Measurements from ENCODE around the gene LYRM1.
A peak's percentile ranks its signal among the peaks of the same experiment; 100 is the strongest.

LYRM1 gene, protein sequence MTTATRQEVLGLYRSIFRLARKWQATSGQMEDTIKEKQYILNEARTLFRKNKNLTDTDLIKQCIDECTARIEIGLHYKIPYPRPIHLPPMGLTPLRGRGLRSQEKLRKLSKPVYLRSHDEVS

GRCh38 chr16:20900299-20901067 lies at the start of gene LYRM1, which contains the start of gene DCUN1D3:
TSS of gene LYRM1 (plus strand) at chr16:20900771. CDS start at chr16:20915556, 14,785 bp downstream.
TSS of gene DCUN1D3 (minus strand) at chr16:20900358. CDS start at chr16:20862538, 37,820 bp downstream.
- TF ChIP-seq CTCF (conservative IDR thresholded peaks at IDR 0.05; ENCODE audit: low read depth, low read length) = no peak
- DNase-seq (ENCODE audit: low read depth) = peak; percentile 100
- peak within 1 kb of the TSS; percentile 88 for H3K4me3 ChIP-seq (ENCODE audit: low read depth, low read length)

DNA sequence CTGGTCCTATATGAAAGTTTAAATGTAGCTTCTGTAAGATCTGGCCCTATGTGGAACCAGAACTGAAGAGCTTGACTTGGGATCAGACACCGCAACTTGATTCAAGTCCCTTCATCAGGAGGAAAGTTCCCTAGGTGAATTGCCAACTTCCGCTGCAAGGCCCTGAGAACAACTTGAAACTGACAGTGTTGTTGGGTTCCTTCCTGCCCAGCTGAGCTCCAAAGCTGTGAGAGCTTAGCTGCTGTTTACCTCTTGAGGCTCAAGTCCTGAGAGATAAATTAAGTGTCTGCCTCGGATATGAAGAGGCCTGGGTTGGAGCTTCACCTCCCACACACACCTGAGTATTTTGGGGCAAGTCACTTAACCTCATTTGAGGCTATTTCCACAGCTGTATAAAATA lies 49.6 kb upstream of the LYRM1 start:
- peak; percentile 54 for DNase-seq (ENCODE audit: low read depth)
- TF ChIP-seq CTCF (conservative IDR thresholded peaks at IDR 0.05; ENCODE audit: low read depth, low read length) = no peak
- H3K4me3 ChIP-seq (ENCODE audit: low read depth, low read length) = no peak overlapping the region

- DNase-seq (ENCODE audit: low read depth) = peak; percentile 96
- H3K4me3 ChIP-seq (ENCODE audit: low read depth, low read length) = no peak overlapping the region
- TF ChIP-seq CTCF (conservative IDR thresholded peaks at IDR 0.05; ENCODE audit: low read depth, low read length) = no peak
Measured at GRCh38 chr16:20851601-20852000, 49.0 kb upstream of the LYRM1 start.

DNA sequence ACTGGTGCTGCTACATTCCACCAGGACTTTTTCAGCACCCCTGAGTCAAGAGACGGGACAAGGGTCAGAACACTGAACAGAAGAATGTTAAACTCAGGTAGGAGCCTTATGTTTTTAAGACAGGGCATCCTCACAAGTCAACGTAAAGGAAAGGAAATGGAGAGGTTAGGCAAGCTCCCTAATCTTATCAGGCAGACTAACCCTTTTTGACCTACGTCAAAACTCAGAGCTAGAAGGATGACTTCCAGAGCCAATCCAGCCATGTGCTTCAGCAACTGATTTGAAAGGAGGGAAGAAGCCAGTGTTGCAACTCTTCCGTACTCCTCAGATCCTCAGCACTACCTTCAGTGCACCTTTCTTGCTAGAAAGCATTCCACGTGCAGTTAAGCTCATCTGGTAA lies 47.4 kb upstream of the LYRM1 start:
- TF ChIP-seq CTCF (conservative IDR thresholded peaks at IDR 0.05; ENCODE audit: low read depth, low read length) = no peak
- no peak for DNase-seq (ENCODE audit: low read depth)
- H3K4me3 ChIP-seq (ENCODE audit: low read depth, low read length) = no peak overlapping the region

- TF ChIP-seq CTCF (conservative IDR thresholded peaks at IDR 0.05; ENCODE audit: low read depth, low read length) = no peak
- H3K4me3 ChIP-seq (ENCODE audit: low read depth, low read length) = no peak overlapping the region
- no peak for DNase-seq (ENCODE audit: low read depth)
Measured at GRCh38 chr16:20853981-20854620, 46.5 kb upstream of the LYRM1 start.

DNA sequence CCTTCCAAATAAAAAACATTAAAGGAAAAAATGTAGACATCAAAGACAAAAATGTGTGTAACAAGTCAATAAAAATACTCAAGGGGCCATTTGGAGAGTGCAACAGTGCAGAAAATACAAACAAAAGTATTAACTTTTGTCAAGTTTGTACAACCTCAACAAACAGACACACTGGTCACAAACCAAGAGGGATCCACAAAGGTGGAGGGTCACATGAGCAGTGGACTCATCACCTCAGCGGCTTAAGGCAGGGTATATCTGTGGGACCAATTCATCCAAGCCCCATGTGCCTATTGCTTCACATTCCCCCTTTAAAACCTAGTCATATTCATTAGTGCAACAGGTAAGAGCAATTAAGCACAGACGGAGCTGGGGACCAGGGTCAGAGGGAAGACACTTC lies 45.6 kb upstream of the LYRM1 start:
- DNase-seq (ENCODE audit: low read depth) = no peak
- TF ChIP-seq CTCF (conservative IDR thresholded peaks at IDR 0.05; ENCODE audit: low read depth, low read length) = no peak
- H3K4me3 ChIP-seq (ENCODE audit: low read depth, low read length) = no peak overlapping the region
